Measurements from ENCODE around the gene BBS7.

DNA sequence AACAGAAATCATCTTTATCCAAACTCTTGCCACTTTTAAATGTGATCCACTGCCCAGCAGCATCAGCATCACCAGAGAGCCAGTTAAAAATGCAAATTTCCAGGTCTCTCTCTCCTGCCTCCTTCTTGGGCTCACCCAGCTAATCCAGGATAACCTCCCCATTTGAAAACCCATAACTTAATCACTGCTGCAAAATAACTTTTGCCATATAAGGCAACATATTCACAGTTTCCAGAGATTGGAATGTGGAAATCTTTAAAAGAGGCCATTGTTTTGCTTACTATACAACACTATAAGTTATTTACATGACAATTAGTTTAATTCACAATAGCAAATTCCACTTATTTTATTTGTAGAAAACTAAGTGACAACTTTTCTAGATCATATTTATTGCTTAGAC, 74.0 kb downstream of the BBS7 start:
- no peak for TF ChIP-seq CTCF (IDR thresholded peaks at IDR 0.05; ENCODE audit: extremely low read depth in 1 of 2, insufficient read depth in 1 of 2, low read depth in 1 of 2, low read length in 2 of 2)
- TF ChIP-seq MAX (IDR thresholded peaks at IDR 0.05; ENCODE audit: insufficient read depth, insufficient read length), result no peak
- TF ChIP-seq FOS (IDR thresholded peaks at IDR 0.05; ENCODE audit: borderline replicate concordance, insufficient read depth, low read length), result no peak
